ENCODE data around the gene NPEPL1.
A peak's percentile ranks its signal among the peaks of the same experiment; 100 is the strongest.

The NPEPL1 gene

DNA sequence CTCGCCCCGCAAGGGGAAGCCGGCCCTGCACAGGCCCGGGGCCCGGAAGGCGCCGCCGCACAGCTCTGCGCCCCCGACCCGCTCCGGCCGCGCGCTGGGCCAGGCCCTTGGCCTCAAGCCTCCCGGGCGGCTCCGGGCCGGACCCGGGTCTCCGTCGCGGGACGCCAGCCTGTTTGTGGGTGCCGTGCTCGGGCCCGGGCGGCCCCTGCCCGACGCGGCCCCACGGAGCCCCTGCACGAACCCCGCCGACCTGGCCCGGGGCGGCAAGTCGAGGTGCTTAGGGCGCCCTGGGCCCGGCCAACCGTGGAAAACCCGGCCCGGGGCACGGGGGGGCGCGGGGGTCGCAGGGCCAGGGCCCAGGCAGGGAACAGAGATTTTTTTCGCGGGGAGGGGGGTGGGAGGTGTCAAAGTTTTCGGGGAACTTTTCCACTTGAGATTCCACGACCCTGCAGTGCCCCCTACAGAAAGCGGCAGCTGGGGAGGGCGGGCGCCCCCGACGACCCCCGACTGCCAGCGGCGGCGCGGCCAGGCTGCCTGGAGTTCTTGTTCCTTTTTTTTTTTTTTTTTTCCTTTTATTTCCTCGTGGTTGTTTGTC, 42.3 kb upstream of the NPEPL1 start:
- Histone ChIP-seq H3K9me3 (ENCODE audit: low read length) (no peaks in the 10 kb centered on the region), H4K20me1 (ENCODE audit: insufficient read depth, low read length) (no peaks in the 10 kb centered on the region), H3K9ac (ENCODE audit: low read length) (peak overlapping the region; percentile 100), H2AFZ (ENCODE audit: low read length) (peak overlapping the region; percentile 48; the same call in 1 of the 2 replicates), H3K27ac (ENCODE audit: low read depth, low read length, poor library complexity, severe bottlenecking) (no peak overlapping the region), H3K27me3 (ENCODE audit: insufficient read depth, low read length) (no peaks in the 10 kb centered on the region), H3K79me2 (ENCODE audit: insufficient read depth, low read length) (peaks cover 39% of the 10 kb centered on the region), H3K4me3 (ENCODE audit: low read depth, low read length, poor library complexity, severe bottlenecking) (peak overlapping the region; percentile 99), H3F3A (ENCODE audit: insufficient read depth, low read length) (0 out of 2 replicates have a peak, but pooled peaks cover 6% of the 10 kb centered on the region), H3K36me3 (ENCODE audit: insufficient read depth, low read length) (no peaks in the 10 kb centered on the region), H3K4me2 (ENCODE audit: low read length) (peak overlapping the region; percentile 99), H3K4me1 (ENCODE audit: insufficient read depth, low read length, severe bottlenecking) (peaks cover 35% of the 10 kb centered on the region), H3K9me2 (ENCODE audit: low read depth, low read length) (no peaks in the 10 kb centered on the region)
- no peak for TF ChIP-seq EZH2 (IDR thresholded peaks at IDR 0.05; ENCODE audit: borderline replicate concordance, low read length)
- TF ChIP-seq, protein P1, sequence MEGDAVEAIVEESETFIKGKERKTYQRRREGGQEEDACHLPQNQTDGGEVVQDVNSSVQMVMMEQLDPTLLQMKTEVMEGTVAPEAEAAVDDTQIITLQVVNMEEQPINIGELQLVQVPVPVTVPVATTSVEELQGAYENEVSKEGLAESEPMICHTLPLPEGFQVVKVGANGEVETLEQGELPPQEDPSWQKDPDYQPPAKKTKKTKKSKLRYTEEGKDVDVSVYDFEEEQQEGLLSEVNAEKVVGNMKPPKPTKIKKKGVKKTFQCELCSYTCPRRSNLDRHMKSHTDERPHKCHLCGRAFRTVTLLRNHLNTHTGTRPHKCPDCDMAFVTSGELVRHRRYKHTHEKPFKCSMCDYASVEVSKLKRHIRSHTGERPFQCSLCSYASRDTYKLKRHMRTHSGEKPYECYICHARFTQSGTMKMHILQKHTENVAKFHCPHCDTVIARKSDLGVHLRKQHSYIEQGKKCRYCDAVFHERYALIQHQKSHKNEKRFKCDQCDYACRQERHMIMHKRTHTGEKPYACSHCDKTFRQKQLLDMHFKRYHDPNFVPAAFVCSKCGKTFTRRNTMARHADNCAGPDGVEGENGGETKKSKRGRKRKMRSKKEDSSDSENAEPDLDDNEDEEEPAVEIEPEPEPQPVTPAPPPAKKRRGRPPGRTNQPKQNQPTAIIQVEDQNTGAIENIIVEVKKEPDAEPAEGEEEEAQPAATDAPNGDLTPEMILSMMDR (IDR thresholded peaks at IDR 0.05; ENCODE audit: low read length) = no peak; the same call in 1 of the 2 replicates

DNA sequence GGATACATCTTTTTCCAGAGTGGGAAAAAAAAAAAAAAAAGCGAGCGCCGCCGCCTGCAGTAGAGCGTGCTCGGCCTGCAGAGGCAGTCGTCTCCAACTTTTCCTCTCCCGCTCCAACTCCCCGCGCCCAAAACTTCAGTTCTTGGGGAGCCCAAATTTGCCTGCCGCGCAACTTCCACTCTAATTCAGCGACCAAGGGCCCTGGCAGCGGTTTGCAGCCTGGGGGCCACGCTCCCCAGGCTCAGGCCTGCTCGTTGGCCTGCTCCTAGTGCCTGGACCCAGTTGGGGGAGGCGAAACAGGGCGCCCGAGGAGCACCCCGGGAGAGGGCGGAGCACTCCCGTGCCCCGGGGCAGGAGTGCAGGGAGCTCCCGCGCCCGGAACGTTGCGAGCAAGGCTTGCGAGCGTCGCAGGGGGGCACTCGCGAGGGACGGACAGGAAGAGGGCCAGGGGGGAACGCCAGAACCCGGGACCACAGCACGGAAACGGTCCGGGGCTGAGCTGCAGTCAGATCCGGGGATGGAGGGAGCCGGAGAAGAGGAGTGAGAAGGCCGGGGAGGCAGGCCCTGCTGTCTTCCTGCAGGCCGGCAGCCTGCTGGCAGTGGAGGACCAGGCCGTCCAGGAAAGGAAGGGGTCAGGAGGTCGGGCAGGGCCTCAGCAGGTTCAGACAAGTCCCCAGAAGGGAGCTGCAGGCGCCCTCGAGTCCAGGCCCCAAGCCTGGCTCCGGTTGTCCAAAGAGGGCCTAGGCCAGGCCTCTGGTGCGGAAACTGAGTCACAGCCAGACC, 41.6 kb upstream of the NPEPL1 start, which contains the start of gene STX16:
Gene STX16 (plus strand): TSS at position 508 of the 783 bp plus-strand sequence. CDS start 724 bp downstream, outside the sequence.
- Histone ChIP-seq H4K20me1 (ENCODE audit: insufficient read depth, low read length) (no peaks in the 10 kb centered on the region), H3K27ac (ENCODE audit: low read depth, low read length, poor library complexity, severe bottlenecking) (peak within 1 kb of the TSS; percentile 81), H3K79me2 (ENCODE audit: insufficient read depth, low read length) (peaks cover 46% of the 10 kb centered on the region), H3K4me1 (ENCODE audit: insufficient read depth, low read length, severe bottlenecking) (peaks cover 42% of the 10 kb centered on the region), H3K9me3 (ENCODE audit: low read length) (no peaks in the 10 kb centered on the region), H3K9ac (ENCODE audit: low read length) (peak within 1 kb of the TSS; percentile 100), H3F3A (ENCODE audit: insufficient read depth, low read length) (0 out of 2 replicates have a peak, but pooled peaks cover 6% of the 10 kb centered on the region), H2AFZ (ENCODE audit: low read length) (peak within 1 kb of the TSS; percentile 48; the same call in 1 of the 2 replicates), H3K9me2 (ENCODE audit: low read depth, low read length) (no peaks in the 10 kb centered on the region), H3K36me3 (ENCODE audit: insufficient read depth, low read length) (no peaks in the 10 kb centered on the region; the same call in 1 of the 2 replicates), H3K27me3 (ENCODE audit: insufficient read depth, low read length) (no peaks in the 10 kb centered on the region), H3K4me2 (ENCODE audit: low read length) (peak within 1 kb of the TSS; percentile 99), H3K4me3 (ENCODE audit: low read depth, low read length, poor library complexity, severe bottlenecking) (peak within 1 kb of the TSS; percentile 99)
- TF ChIP-seq, protein P1 (IDR thresholded peaks at IDR 0.05; ENCODE audit: low read length) = peak; percentile 60
- no peak for TF ChIP-seq EZH2 (IDR thresholded peaks at IDR 0.05; ENCODE audit: borderline replicate concordance, low read length)

DNA sequence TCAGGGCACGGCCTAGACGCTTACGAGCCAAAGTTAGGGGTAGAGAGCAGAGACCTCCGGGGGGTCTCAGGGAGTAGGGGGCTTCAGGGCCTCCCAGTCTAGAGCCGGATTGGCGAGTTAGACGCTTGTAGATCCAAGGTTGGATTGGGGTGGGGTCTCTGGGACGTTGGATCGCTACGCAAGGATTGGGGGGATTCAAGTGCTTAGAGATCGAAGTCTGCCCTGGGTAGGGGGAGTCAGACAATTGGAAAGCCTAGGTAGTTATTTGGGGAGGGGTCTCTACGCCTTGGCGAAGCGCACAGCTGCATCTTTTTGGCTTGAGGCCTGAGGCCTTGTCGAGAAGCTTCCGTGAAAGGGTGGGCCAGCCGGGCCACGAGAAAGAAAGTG, 41.0 kb upstream of the NPEPL1 start:
- H3K4me3 ChIP-seq (ENCODE audit: low read depth, low read length, poor library complexity, severe bottlenecking) = peak overlapping the region; percentile 99
- TF ChIP-seq, protein P1 (IDR thresholded peaks at IDR 0.05; ENCODE audit: low read length) = no peak
- TF ChIP-seq EZH2 (IDR thresholded peaks at IDR 0.05; ENCODE audit: borderline replicate concordance, low read length) = no peak
- no peaks in the 10 kb centered on the region; the same call in 1 of the 2 replicates for H3K36me3 ChIP-seq (ENCODE audit: insufficient read depth, low read length)
- no peaks in the 10 kb centered on the region for H3K9me3 ChIP-seq (ENCODE audit: low read length)
- peaks cover 47% of the 10 kb centered on the region for H3K4me1 ChIP-seq (ENCODE audit: insufficient read depth, low read length, severe bottlenecking)
- H3K9me2 ChIP-seq (ENCODE audit: low read depth, low read length) = no peaks in the 10 kb centered on the region
- no peaks in the 10 kb centered on the region for H4K20me1 ChIP-seq (ENCODE audit: insufficient read depth, low read length)
- H3K27me3 ChIP-seq (ENCODE audit: insufficient read depth, low read length) = no peaks in the 10 kb centered on the region
- peak overlapping the region; percentile 100 for H3K9ac ChIP-seq (ENCODE audit: low read length)
- 0 out of 2 replicates have a peak, but pooled peaks cover 6% of the 10 kb centered on the region for H3F3A ChIP-seq (ENCODE audit: insufficient read depth, low read length)
- peak overlapping the region; percentile 81 for H3K27ac ChIP-seq (ENCODE audit: low read depth, low read length, poor library complexity, severe bottlenecking)
- H3K4me2 ChIP-seq (ENCODE audit: low read length) = peak overlapping the region; percentile 99
- H3K79me2 ChIP-seq (ENCODE audit: insufficient read depth, low read length) = peaks cover 52% of the 10 kb centered on the region
- H2AFZ ChIP-seq (ENCODE audit: low read length) = no peak overlapping the region

All from OCI-LY1 (cell line).